ENCODE data around the gene DLX4.

DLX4 gene

DNA sequence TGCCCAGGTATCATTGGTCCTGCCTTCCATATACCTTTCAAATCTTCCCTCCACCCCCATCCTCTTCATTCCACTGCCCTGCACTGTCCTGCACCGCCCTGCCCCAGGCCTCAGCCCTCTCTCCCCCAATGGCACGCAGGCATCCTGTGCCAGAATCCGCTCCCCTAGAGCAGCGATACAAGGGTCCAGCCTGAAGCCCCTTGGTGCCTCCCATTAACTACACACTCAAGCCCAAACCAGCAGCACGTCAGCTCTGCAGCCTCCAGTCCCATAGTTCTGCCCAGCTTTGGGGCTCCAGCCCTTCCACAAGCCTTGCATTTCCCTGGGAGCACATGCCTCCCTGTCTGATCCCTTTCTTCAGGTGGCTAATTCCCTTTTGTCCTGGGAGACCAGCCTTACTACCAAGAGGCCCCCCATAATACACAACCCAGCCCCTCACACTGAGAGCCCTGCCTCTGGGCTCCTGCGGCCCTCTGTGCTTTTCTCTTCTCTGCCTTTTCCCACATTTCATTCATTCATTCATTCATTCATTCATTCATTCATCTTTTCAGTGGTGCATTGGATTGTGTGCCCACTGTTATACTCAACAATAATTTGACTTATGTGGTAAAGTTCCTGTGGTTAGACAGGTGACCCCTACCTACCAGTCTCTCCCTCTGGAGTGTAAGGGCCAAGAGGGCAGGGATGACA, 52.8 kb downstream of the DLX4 start:
- no peak for DNase-seq

DNA sequence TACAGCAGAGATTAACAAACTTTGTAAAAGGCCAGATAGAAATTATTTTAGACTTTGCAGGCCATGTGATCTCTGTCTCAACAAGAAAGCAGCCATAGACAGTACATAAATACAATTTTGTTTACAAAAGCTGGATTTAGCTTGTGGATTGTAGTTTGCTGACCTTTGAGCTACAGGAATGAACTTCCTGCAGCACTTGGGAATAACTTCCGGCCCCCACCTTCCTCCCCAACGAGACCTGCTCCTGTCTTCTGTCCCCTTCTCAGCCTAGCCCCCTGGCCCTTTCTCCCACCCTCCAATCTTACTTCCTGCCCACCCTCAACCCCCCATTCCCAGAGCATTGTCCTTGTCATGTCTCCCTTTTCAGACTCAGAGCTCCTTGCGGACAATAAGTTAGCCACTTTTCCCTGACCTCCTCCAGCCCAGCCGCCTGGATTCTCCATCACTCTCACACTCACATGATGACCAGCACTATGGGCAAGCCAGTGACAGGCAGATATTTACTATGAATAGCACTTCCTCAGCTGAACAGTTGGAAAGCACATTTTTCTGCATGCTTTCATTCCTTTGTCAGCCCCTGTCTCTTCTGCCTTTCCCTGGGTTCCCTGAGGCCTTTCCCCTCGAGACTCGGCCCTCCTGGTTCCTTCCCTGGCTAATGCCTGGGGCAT, 53.6 kb downstream of the DLX4 start:
- DNase-seq: no peak

DNA sequence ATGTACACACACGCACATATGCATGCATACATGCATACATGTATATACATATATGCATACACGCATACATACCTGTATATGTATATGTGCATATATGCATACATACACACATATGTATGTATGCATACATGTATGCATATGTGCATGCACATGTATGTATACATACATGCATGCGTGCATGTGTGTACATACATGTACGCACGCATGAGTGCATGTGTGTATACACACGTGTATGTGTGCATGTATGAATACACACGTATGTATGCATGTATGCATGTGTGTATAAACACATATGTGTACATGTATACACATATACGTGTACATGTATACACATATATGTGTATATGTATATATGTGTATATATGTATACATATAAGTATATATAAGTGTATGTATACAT, 54.5 kb downstream of the DLX4 start:
- DNase-seq: no peak

Measured in activated CD4-positive, CD25-positive, alpha-beta regulatory T cell treated with anti-CD3 and anti-CD28 coated beads, Interleukin-2, amount 50 U/mL, for 72 hours (primary cell).